WTC11 (cell line): ENCODE data around the gene WARS2. TPM values are rescaled to one million over a fixed set of nuclear protein-coding genes. Genes with fewer than 3 reads are reported as not detected.

ENCODE experiments used
- ATAC-seq: fragments of 200-7000 bp; cut with Tn5 transposase; 2 replicates; pipeline ENCODE4 v1.10.0; 2021; ENCODE audit warnings: mild to moderate bottlenecking, moderate library complexity
- CTCF ChIA-PET: fragments of 300-600 bp; sonication (Branson Sonifier 250); formaldehyde crosslinking; loops from one replicate; lab custom pipeline; 2021; ENCODE audit warnings: antibody characterized with exemption; lab: Charles Lee
- POLR2A ChIA-PET: fragments of 350-600 bp; sonication (Branson Sonifier 250); formaldehyde crosslinking; loops from one replicate; lab custom pipeline; 2021; ENCODE audit warnings: antibody characterized with exemption; lab: Charles Lee
- DNase-seq: peaks from one replicate; pipeline ENCODE4 v3.0.0; 2021; ENCODE audit warnings: low spot score
- H3K27ac Mint-ChIP-seq: 2 replicates; pipeline ENCODE4 v1.8.0; 2021; ENCODE audit warnings: mixed read lengths
- H3K27me3 Mint-ChIP-seq: 2 replicates; pipeline ENCODE4 v1.8.0; 2021; ENCODE audit warnings: low read depth, mild to moderate bottlenecking, moderate library complexity, mixed read lengths
- H3K36me3 Mint-ChIP-seq: 2 replicates; pipeline ENCODE4 v1.8.0; 2021; ENCODE audit warnings: mixed read lengths
- H3K4me1 Mint-ChIP-seq: 2 replicates; pipeline ENCODE4 v1.8.0; 2022; ENCODE audit warnings: mixed read lengths
- H3K4me3 Mint-ChIP-seq: 2 replicates; pipeline ENCODE4 v1.8.0; 2021; ENCODE audit warnings: mild to moderate bottlenecking, moderate library complexity, mixed read lengths
- H3K9me3 Mint-ChIP-seq: 2 replicates; pipeline ENCODE4 v1.8.0; 2021; ENCODE audit warnings: mixed read lengths
- CREB1 ChIP-seq: sonication (generic); formaldehyde crosslinking; IDR thresholded peaks from 2 replicates; pipeline ENCODE4 v1.8.0; 2023; ENCODE audit warnings: mild to moderate bottlenecking, missing genetic modification reagents
- E2F5 ChIP-seq: sonication (generic); formaldehyde crosslinking; IDR thresholded peaks from 2 replicates; pipeline ENCODE4 v1.8.1; 2022; ENCODE audit warnings: mild to moderate bottlenecking, moderate library complexity, missing genetic modification reagents
- ELF4 ChIP-seq: sonication (generic); formaldehyde crosslinking; IDR thresholded peaks from 2 replicates; pipeline ENCODE4 v1.8.1; 2022; ENCODE audit warnings: low read depth, mild to moderate bottlenecking, moderate library complexity, missing genetic modification reagents
- FOXK1 ChIP-seq: sonication (generic); formaldehyde crosslinking; IDR thresholded peaks from 2 replicates; pipeline ENCODE4 v1.8.0; 2022; ENCODE audit warnings: mild to moderate bottlenecking, moderate library complexity, missing genetic modification reagents
- HMGA2 ChIP-seq: fragments of 250-450 bp; sonication (Bioruptor Pico); IDR thresholded peaks from 2 replicates; pipeline ENCODE4 v1.4.0; 2021; ENCODE audit warnings: mild to moderate bottlenecking, moderate library complexity
- HMGXB4 ChIP-seq: sonication (generic); formaldehyde crosslinking; IDR thresholded peaks from 2 replicates; pipeline ENCODE4 v1.8.1; 2023; ENCODE audit warnings: mild to moderate bottlenecking, moderate library complexity, missing genetic modification reagents
- SMAD4 ChIP-seq: sonication (generic); formaldehyde crosslinking; IDR thresholded peaks from 2 replicates; pipeline ENCODE4 v1.8.0; 2022; ENCODE audit warnings: mild to moderate bottlenecking, missing genetic modification reagents
- SP1 ChIP-seq: sonication (generic); formaldehyde crosslinking; conservative IDR thresholded peaks from 2 replicates; pipeline ENCODE4 v1.8.1; 2022; ENCODE audit warnings: missing genetic modification reagents
- TEAD4 ChIP-seq: sonication (generic); formaldehyde crosslinking; IDR thresholded peaks from 2 replicates; pipeline ENCODE4 v1.8.0; 2022; ENCODE audit warnings: mild to moderate bottlenecking, missing genetic modification reagents
- ZBTB21 ChIP-seq: sonication (generic); formaldehyde crosslinking; IDR thresholded peaks from 2 replicates; pipeline ENCODE4 v1.8.1; 2023; ENCODE audit warnings: mild to moderate bottlenecking, missing genetic modification reagents, borderline replicate concordance
- ZNF263 ChIP-seq: sonication (generic); formaldehyde crosslinking; IDR thresholded peaks from 2 replicates; pipeline ENCODE4 v1.8.1; 2022; ENCODE audit warnings: low read depth, mild to moderate bottlenecking, moderate library complexity, missing genetic modification reagents
- ZNF425 ChIP-seq: fragments of 250-450 bp; sonication (Bioruptor Pico); conservative IDR thresholded peaks from 2 replicates; pipeline ENCODE4 v1.9.0; 2021; ENCODE audit warnings: mild to moderate bottlenecking
- total RNA-seq: library from RNA; stranded (reverse); gene quantifications from 3 replicates; pipeline ENCODE4 v1.2.3, GENCODE V29; 2021
- TF ChIP-seq, protein P1 (sequence below): sonication (generic); formaldehyde crosslinking; IDR thresholded peaks from 2 replicates; pipeline ENCODE4 v1.8.0; 2022; ENCODE audit warnings: mild to moderate bottlenecking, missing genetic modification reagents
- TF ChIP-seq, protein P2 (sequence below): fragments of 250-450 bp; sonication (Bioruptor Pico); IDR thresholded peaks from 2 replicates; pipeline ENCODE4 v1.9.0; 2021; ENCODE audit warnings: mild to moderate bottlenecking, borderline replicate concordance
- TF ChIP-seq, protein P3 (sequence below): sonication (generic); formaldehyde crosslinking; IDR thresholded peaks from 2 replicates; pipeline ENCODE4 v1.8.1; 2023; ENCODE audit warnings: mild to moderate bottlenecking, missing genetic modification reagents, moderate library complexity
- TF ChIP-seq, protein P4 (sequence below): sonication (generic); formaldehyde crosslinking; IDR thresholded peaks from 2 replicates; pipeline ENCODE4 v1.8.0; 2022; ENCODE audit warnings: mild to moderate bottlenecking, missing genetic modification reagents

Gene WARS2
- total RNA-seq, 1 experiment from 2014 or later, result 9.3 TPM

- no peak for TF ChIP-seq SP1 (CRISPR knock-in tag)
- TF ChIP-seq, protein P1, sequence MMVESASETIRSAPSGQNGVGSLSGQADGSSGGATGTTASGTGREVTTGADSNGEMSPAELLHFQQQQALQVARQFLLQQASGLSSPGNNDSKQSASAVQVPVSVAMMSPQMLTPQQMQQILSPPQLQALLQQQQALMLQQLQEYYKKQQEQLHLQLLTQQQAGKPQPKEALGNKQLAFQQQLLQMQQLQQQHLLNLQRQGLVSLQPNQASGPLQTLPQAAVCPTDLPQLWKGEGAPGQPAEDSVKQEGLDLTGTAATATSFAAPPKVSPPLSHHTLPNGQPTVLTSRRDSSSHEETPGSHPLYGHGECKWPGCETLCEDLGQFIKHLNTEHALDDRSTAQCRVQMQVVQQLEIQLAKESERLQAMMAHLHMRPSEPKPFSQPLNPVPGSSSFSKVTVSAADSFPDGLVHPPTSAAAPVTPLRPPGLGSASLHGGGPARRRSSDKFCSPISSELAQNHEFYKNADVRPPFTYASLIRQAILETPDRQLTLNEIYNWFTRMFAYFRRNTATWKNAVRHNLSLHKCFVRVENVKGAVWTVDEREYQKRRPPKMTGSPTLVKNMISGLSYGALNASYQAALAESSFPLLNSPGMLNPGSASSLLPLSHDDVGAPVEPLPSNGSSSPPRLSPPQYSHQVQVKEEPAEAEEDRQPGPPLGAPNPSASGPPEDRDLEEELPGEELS, result no peak
- TF ChIP-seq ZNF263 (CRISPR knock-in tag), result no peak
- TF ChIP-seq E2F5, result no peak
- no peak for TF ChIP-seq FOXK1 (CRISPR knock-in tag)
- no peak for TF ChIP-seq HMGA2 (CRISPR knock-in tag)
- TF ChIP-seq, protein P2, sequence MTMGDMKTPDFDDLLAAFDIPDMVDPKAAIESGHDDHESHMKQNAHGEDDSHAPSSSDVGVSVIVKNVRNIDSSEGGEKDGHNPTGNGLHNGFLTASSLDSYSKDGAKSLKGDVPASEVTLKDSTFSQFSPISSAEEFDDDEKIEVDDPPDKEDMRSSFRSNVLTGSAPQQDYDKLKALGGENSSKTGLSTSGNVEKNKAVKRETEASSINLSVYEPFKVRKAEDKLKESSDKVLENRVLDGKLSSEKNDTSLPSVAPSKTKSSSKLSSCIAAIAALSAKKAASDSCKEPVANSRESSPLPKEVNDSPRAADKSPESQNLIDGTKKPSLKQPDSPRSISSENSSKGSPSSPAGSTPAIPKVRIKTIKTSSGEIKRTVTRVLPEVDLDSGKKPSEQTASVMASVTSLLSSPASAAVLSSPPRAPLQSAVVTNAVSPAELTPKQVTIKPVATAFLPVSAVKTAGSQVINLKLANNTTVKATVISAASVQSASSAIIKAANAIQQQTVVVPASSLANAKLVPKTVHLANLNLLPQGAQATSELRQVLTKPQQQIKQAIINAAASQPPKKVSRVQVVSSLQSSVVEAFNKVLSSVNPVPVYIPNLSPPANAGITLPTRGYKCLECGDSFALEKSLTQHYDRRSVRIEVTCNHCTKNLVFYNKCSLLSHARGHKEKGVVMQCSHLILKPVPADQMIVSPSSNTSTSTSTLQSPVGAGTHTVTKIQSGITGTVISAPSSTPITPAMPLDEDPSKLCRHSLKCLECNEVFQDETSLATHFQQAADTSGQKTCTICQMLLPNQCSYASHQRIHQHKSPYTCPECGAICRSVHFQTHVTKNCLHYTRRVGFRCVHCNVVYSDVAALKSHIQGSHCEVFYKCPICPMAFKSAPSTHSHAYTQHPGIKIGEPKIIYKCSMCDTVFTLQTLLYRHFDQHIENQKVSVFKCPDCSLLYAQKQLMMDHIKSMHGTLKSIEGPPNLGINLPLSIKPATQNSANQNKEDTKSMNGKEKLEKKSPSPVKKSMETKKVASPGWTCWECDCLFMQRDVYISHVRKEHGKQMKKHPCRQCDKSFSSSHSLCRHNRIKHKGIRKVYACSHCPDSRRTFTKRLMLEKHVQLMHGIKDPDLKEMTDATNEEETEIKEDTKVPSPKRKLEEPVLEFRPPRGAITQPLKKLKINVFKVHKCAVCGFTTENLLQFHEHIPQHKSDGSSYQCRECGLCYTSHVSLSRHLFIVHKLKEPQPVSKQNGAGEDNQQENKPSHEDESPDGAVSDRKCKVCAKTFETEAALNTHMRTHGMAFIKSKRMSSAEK, result no peak
- no peak for TF ChIP-seq SMAD4
- TF ChIP-seq HMGXB4 (CRISPR knock-in tag), result no peak
- TF ChIP-seq, protein P3, sequence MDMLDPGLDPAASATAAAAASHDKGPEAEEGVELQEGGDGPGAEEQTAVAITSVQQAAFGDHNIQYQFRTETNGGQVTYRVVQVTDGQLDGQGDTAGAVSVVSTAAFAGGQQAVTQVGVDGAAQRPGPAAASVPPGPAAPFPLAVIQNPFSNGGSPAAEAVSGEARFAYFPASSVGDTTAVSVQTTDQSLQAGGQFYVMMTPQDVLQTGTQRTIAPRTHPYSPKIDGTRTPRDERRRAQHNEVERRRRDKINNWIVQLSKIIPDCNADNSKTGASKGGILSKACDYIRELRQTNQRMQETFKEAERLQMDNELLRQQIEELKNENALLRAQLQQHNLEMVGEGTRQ, result no peak
- no peak for TF ChIP-seq ZNF425
- TF ChIP-seq TEAD4 (CRISPR knock-in tag), result no peak
- no peak for TF ChIP-seq ZBTB21 (CRISPR knock-in tag)
- TF ChIP-seq, protein P4, sequence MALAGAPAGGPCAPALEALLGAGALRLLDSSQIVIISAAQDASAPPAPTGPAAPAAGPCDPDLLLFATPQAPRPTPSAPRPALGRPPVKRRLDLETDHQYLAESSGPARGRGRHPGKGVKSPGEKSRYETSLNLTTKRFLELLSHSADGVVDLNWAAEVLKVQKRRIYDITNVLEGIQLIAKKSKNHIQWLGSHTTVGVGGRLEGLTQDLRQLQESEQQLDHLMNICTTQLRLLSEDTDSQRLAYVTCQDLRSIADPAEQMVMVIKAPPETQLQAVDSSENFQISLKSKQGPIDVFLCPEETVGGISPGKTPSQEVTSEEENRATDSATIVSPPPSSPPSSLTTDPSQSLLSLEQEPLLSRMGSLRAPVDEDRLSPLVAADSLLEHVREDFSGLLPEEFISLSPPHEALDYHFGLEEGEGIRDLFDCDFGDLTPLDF, result no peak
- no peak for TF ChIP-seq ELF4 (CRISPR knock-in tag)
- TF ChIP-seq CREB1, result no peak
- TF ChIP-seq, all 79 proteins: peak for 0
- CTCF ChIA-PET, result interaction anchor here (1.1 to 1.2 kb wide), 2 partner anchors 139 to 191 kb away, joined by 3 read pairs; no protein-coding TSS in a partner anchor
- ATAC-seq, result no peak
- Mint-ChIP-seq H3K27ac (no peak overlapping the region), H3K27me3 (no peaks in the 10 kb centered on the region), H3K9me3 (no peaks in the 10 kb centered on the region), H3K4me3 (no peak overlapping the region), H3K4me1 (peaks cover 4% of the 10 kb centered on the region), H3K36me3 (no peaks in the 10 kb centered on the region)
- POLR2A ChIA-PET, result no interaction called here
- DNase-seq, result no peak
These were observed 4.1 kb downstream of the WARS2 start for GRCh38 chr1:119136401-119136800.
